HEK293 (cell line): Measurements from ENCODE around the gene PIK3R2.

Experiments used
- BCL11A ChIP-seq: fragments of 450-650 bp; formaldehyde crosslinking; IDR thresholded peaks from 2 replicates; pipeline ENCODE4 v1.5.1; 2016; ENCODE audit warnings: low read depth, missing biosample characterization, missing genetic modification characterization
- GLI2 ChIP-seq: fragments of 450-650 bp; formaldehyde crosslinking; IDR thresholded peaks from 2 replicates; pipeline ENCODE4; 2017; ENCODE audit warnings: missing biosample characterization, missing genetic modification characterization, low read depth, borderline replicate concordance
- GLIS1 ChIP-seq: fragments of 450-650 bp; formaldehyde crosslinking; IDR thresholded peaks from 2 replicates; pipeline ENCODE4 v1.5.1; 2016; ENCODE audit warnings: missing biosample characterization, missing genetic modification characterization
- KLF8 ChIP-seq: fragments of 450-650 bp; formaldehyde crosslinking; IDR thresholded peaks from 2 replicates; pipeline ENCODE4 v1.5.1; 2016; ENCODE audit warnings: missing biosample characterization, missing genetic modification characterization
- SP7 ChIP-seq: fragments of 450-650 bp; formaldehyde crosslinking; IDR thresholded peaks from 2 replicates; pipeline ENCODE4 v1.5.1; 2016; ENCODE audit warnings: missing biosample characterization, missing genetic modification characterization
- ZBTB48 ChIP-seq: fragments of 450-650 bp; formaldehyde crosslinking; IDR thresholded peaks from 2 replicates; pipeline ENCODE4 v1.5.1; 2016; ENCODE audit warnings: missing biosample characterization, missing genetic modification characterization
- ZNF132 ChIP-seq: fragments of 450-650 bp; formaldehyde crosslinking; IDR thresholded peaks from 2 replicates; pipeline ENCODE4 v1.5.1; 2017; ENCODE audit warnings: missing biosample characterization, missing genetic modification characterization, borderline replicate concordance
- ZNF302 ChIP-seq: fragments of 450-650 bp; formaldehyde crosslinking; IDR thresholded peaks from 2 replicates; pipeline ENCODE4 v1.5.1; 2016; ENCODE audit warnings: missing biosample characterization, missing genetic modification characterization, low read depth
- ZNF350 ChIP-seq: fragments of 450-650 bp; formaldehyde crosslinking; IDR thresholded peaks from 2 replicates; pipeline ENCODE4 v1.5.0; 2017; ENCODE audit warnings: missing biosample characterization, mild to moderate bottlenecking, missing genetic modification characterization
- ZNF544 ChIP-seq: fragments of 450-650 bp; formaldehyde crosslinking; IDR thresholded peaks from 2 replicates; pipeline ENCODE4 v1.5.0; 2017; ENCODE audit warnings: missing biosample characterization, missing genetic modification characterization
- ZNF548 ChIP-seq: fragments of 450-650 bp; formaldehyde crosslinking; IDR thresholded peaks from 2 replicates; pipeline ENCODE4 v1.5.1; 2016; ENCODE audit warnings: missing biosample characterization, missing genetic modification characterization
- ZNF600 ChIP-seq: fragments of 450-650 bp; formaldehyde crosslinking; IDR thresholded peaks from 2 replicates; pipeline ENCODE4 v1.5.1; 2016; ENCODE audit warnings: missing biosample characterization, missing genetic modification characterization
- ZNF621 ChIP-seq: fragments of 450-650 bp; formaldehyde crosslinking; IDR thresholded peaks from 2 replicates; pipeline ENCODE4 v1.5.1; 2017; ENCODE audit warnings: missing biosample characterization, missing genetic modification characterization
- ZNF654 ChIP-seq: fragments of 450-650 bp; formaldehyde crosslinking; IDR thresholded peaks from 2 replicates; pipeline ENCODE4 v1.5.1; 2016; ENCODE audit warnings: low read depth, missing biosample characterization, missing genetic modification characterization
- ZNF843 ChIP-seq: fragments of 450-650 bp; formaldehyde crosslinking; IDR thresholded peaks from 2 replicates; pipeline ENCODE4 v1.5.1; 2016; ENCODE audit warnings: missing biosample characterization, missing genetic modification characterization
- TF ChIP-seq, protein P1 (sequence below): fragments of 450-650 bp; formaldehyde crosslinking; IDR thresholded peaks from 2 replicates; pipeline ENCODE4 v1.5.1; 2017; ENCODE audit warnings: missing biosample characterization, mild to moderate bottlenecking, missing genetic modification characterization, moderate library complexity
- TF ChIP-seq, protein P2 (sequence below): IDR thresholded peaks from 2 replicates; pipeline ENCODE4 v1.6.1; 2011; ENCODE audit warnings: mild to moderate bottlenecking, low read depth, low read length, borderline replicate concordance
- TF ChIP-seq, protein P3 (sequence below): fragments of 450-650 bp; formaldehyde crosslinking; IDR thresholded peaks from 2 replicates; pipeline ENCODE4 v1.5.1; 2016; ENCODE audit warnings: missing biosample characterization, missing genetic modification characterization
- TF ChIP-seq, protein P4 (sequence below): fragments of 450-650 bp; formaldehyde crosslinking; IDR thresholded peaks from 2 replicates; pipeline ENCODE4 v1.5.1; 2016; ENCODE audit warnings: missing biosample characterization, missing genetic modification characterization
- TF ChIP-seq, protein P5 (sequence below): fragments of 450-650 bp; formaldehyde crosslinking; IDR thresholded peaks from 2 replicates; pipeline ENCODE4 v1.5.1; 2016; ENCODE audit warnings: missing biosample characterization, missing genetic modification characterization
- TF ChIP-seq, protein P6 (sequence below): fragments of 450-650 bp; formaldehyde crosslinking; IDR thresholded peaks from 2 replicates; pipeline ENCODE4 v1.5.1; 2016; ENCODE audit warnings: missing biosample characterization, missing genetic modification characterization, low read depth
- TF ChIP-seq, protein P7 (sequence below): fragments of 450-650 bp; formaldehyde crosslinking; IDR thresholded peaks from 2 replicates; pipeline ENCODE4 v1.5.1; 2016; ENCODE audit warnings: missing biosample characterization, missing genetic modification characterization
- TF ChIP-seq, protein P8 (sequence below): fragments of 450-650 bp; formaldehyde crosslinking; IDR thresholded peaks from 2 replicates; pipeline ENCODE4 v1.5.1; 2017; ENCODE audit warnings: missing biosample characterization, missing genetic modification characterization

Gene PIK3R2

DNA sequence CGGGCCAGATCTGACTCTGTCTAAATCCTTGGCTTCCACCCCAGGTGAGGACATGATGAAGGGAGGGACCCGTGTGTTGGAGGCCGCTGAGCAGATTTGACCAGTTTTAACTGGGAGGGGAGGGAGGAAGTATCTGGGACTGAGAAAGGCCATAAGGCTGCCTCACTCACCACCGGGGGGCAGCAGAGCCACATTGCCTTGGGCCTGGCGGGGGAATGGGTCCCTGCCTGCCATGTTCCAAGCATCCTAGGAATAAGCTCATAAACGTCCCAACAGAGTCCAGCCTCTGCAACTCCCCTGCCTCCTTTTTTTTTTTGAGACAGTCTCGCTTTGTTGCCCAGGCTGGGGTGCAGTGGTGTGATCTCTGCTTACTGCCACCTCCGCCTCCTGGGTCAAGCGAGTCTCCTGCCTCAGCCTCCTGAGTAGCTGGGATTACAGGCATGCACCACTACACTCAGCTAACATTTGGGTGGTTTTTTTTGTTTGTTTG lies 39.9 kb upstream of the PIK3R2 start (continued):
- TF ChIP-seq, protein P1, sequence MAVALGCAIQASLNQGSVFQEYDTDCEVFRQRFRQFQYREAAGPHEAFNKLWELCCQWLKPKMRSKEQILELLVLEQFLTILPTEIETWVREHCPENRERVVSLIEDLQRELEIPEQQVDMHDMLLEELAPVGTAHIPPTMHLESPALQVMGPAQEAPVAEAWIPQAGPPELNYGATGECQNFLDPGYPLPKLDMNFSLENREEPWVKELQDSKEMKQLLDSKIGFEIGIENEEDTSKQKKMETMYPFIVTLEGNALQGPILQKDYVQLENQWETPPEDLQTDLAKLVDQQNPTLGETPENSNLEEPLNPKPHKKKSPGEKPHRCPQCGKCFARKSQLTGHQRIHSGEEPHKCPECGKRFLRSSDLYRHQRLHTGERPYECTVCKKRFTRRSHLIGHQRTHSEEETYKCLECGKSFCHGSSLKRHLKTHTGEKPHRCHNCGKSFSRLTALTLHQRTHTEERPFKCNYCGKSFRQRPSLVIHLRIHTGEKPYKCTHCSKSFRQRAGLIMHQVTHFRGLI (tag by site-specific recombination) = no peak
- TF ChIP-seq, protein P2, sequence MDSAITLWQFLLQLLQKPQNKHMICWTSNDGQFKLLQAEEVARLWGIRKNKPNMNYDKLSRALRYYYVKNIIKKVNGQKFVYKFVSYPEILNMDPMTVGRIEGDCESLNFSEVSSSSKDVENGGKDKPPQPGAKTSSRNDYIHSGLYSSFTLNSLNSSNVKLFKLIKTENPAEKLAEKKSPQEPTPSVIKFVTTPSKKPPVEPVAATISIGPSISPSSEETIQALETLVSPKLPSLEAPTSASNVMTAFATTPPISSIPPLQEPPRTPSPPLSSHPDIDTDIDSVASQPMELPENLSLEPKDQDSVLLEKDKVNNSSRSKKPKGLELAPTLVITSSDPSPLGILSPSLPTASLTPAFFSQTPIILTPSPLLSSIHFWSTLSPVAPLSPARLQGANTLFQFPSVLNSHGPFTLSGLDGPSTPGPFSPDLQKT = no peak
- TF ChIP-seq ZNF621 (tag by site-specific recombination) = no peak
- TF ChIP-seq, protein P3, sequence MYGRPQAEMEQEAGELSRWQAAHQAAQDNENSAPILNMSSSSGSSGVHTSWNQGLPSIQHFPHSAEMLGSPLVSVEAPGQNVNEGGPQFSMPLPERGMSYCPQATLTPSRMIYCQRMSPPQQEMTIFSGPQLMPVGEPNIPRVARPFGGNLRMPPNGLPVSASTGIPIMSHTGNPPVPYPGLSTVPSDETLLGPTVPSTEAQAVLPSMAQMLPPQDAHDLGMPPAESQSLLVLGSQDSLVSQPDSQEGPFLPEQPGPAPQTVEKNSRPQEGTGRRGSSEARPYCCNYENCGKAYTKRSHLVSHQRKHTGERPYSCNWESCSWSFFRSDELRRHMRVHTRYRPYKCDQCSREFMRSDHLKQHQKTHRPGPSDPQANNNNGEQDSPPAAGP (tag by site-specific recombination) = peak; percentile 49; the same call in 1 of the 2 replicates
- no peak for TF ChIP-seq ZNF302 (tag by site-specific recombination)
- no peak for TF ChIP-seq BCL11A
- no peak for TF ChIP-seq ZNF350 (tag by site-specific recombination)
- TF ChIP-seq SP7 = peak; percentile 48; the same call in 1 of the 2 replicates
- no peak for TF ChIP-seq ZNF544 (tag by site-specific recombination)
- no peak for TF ChIP-seq GLI2 (tag by site-specific recombination)
- TF ChIP-seq, protein P4, sequence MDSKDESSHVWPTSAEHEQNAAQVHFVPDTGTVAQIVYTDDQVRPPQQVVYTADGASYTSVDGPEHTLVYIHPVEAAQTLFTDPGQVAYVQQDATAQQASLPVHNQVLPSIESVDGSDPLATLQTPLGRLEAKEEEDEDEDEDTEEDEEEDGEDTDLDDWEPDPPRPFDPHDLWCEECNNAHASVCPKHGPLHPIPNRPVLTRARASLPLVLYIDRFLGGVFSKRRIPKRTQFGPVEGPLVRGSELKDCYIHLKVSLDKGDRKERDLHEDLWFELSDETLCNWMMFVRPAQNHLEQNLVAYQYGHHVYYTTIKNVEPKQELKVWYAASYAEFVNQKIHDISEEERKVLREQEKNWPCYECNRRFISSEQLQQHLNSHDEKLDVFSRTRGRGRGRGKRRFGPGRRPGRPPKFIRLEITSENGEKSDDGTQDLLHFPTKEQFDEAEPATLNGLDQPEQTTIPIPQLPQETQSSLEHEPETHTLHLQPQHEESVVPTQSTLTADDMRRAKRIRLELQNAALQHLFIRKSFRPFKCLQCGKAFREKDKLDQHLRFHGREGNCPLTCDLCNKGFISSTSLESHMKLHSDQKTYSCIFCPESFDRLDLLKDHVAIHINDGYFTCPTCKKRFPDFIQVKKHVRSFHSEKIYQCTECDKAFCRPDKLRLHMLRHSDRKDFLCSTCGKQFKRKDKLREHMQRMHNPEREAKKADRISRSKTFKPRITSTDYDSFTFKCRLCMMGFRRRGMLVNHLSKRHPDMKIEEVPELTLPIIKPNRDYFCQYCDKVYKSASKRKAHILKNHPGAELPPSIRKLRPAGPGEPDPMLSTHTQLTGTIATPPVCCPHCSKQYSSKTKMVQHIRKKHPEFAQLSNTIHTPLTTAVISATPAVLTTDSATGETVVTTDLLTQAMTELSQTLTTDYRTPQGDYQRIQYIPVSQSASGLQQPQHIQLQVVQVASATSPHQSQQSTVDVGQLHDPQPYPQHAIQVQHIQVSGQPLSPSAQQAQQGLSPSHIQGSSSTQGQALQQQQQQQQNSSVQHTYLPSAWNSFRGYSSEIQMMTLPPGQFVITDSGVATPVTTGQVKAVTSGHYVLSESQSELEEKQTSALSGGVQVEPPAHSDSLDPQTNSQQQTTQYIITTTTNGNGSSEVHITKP (tag by site-specific recombination) = peak; percentile 62; the same call in 1 of the 2 replicates
- TF ChIP-seq, protein P5, sequence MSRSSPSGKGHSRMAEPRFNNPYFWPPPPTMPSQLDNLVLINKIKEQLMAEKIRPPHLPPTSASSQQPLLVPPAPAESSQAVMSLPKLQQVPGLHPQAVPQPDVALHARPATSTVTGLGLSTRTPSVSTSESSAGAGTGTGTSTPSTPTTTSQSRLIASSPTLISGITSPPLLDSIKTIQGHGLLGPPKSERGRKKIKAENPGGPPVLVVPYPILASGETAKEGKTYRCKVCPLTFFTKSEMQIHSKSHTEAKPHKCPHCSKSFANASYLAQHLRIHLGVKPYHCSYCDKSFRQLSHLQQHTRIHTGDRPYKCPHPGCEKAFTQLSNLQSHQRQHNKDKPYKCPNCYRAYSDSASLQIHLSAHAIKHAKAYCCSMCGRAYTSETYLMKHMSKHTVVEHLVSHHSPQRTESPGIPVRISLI = no peak
- TF ChIP-seq ZNF548 = no peak
- TF ChIP-seq, protein P6, sequence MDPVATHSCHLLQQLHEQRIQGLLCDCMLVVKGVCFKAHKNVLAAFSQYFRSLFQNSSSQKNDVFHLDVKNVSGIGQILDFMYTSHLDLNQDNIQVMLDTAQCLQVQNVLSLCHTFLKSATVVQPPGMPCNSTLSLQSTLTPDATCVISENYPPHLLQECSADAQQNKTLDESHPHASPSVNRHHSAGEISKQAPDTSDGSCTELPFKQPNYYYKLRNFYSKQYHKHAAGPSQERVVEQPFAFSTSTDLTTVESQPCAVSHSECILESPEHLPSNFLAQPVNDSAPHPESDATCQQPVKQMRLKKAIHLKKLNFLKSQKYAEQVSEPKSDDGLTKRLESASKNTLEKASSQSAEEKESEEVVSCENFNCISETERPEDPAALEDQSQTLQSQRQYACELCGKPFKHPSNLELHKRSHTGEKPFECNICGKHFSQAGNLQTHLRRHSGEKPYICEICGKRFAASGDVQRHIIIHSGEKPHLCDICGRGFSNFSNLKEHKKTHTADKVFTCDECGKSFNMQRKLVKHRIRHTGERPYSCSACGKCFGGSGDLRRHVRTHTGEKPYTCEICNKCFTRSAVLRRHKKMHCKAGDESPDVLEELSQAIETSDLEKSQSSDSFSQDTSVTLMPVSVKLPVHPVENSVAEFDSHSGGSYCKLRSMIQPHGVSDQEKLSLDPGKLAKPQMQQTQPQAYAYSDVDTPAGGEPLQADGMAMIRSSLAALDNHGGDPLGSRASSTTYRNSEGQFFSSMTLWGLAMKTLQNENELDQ (tag by site-specific recombination) = no peak
- 0 out of 2 replicates have a peak, but pooled peaks have one; percentile 13 for TF ChIP-seq GLIS1 (tag by site-specific recombination)
- no peak for TF ChIP-seq ZNF132 (tag by site-specific recombination)
- TF ChIP-seq ZNF654 (tag by site-specific recombination) = peak; percentile 94
- TF ChIP-seq ZNF600 (tag by site-specific recombination) = peak; percentile 69; the same call in 1 of the 2 replicates
- TF ChIP-seq, protein P7, sequence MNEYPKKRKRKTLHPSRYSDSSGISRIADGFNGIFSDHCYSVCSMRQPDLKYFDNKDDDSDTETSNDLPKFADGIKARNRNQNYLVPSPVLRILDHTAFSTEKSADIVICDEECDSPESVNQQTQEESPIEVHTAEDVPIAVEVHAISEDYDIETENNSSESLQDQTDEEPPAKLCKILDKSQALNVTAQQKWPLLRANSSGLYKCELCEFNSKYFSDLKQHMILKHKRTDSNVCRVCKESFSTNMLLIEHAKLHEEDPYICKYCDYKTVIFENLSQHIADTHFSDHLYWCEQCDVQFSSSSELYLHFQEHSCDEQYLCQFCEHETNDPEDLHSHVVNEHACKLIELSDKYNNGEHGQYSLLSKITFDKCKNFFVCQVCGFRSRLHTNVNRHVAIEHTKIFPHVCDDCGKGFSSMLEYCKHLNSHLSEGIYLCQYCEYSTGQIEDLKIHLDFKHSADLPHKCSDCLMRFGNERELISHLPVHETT (tag by site-specific recombination) = no peak
- no peak; the same call in 1 of the 2 replicates for TF ChIP-seq KLF8
- no peak for TF ChIP-seq ZNF843 (tag by site-specific recombination)
- TF ChIP-seq, protein P8, sequence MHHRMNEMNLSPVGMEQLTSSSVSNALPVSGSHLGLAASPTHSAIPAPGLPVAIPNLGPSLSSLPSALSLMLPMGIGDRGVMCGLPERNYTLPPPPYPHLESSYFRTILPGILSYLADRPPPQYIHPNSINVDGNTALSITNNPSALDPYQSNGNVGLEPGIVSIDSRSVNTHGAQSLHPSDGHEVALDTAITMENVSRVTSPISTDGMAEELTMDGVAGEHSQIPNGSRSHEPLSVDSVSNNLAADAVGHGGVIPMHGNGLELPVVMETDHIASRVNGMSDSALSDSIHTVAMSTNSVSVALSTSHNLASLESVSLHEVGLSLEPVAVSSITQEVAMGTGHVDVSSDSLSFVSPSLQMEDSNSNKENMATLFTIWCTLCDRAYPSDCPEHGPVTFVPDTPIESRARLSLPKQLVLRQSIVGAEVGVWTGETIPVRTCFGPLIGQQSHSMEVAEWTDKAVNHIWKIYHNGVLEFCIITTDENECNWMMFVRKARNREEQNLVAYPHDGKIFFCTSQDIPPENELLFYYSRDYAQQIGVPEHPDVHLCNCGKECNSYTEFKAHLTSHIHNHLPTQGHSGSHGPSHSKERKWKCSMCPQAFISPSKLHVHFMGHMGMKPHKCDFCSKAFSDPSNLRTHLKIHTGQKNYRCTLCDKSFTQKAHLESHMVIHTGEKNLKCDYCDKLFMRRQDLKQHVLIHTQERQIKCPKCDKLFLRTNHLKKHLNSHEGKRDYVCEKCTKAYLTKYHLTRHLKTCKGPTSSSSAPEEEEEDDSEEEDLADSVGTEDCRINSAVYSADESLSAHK (tag by site-specific recombination) = no peak
- TF ChIP-seq ZBTB48 (tag by site-specific recombination) = peak; percentile 31; the same call in 1 of the 2 replicates
